C1 segment of cervical spinal cord (tissue), 14 donors: ENCODE measurements around the gene REV1.

Experiments
- DNase-seq, 14 donors: peaks; one replicate each; lab custom pipeline; 2025; lab: John Stamatoyannopoulos, UW

The REV1 gene

GRCh38 chr2:99450199-99450598 is 39.6 kb downstream of the REV1 start:
- DNase-seq: no peak

GRCh38 chr2:99448556-99448955 is 41.3 kb downstream of the REV1 start:
- no peak for DNase-seq

- DNase-seq: no peak
Measured at GRCh38 chr2:99445065-99445464, 44.8 kb downstream of the REV1 start.

- DNase-seq: no peak
Measured at GRCh38 chr2:99444222-99444621, 45.6 kb downstream of the REV1 start.

GRCh38 chr2:99442837-99443236 is 47.0 kb downstream of the REV1 start:
- no peak for DNase-seq

GRCh38 chr2:99439971-99440505 is 49.8 kb downstream of the REV1 start:
- DNase-seq: no peak

GRCh38 chr2:99436874-99437273 is 52.9 kb downstream of the REV1 start:
- no peak for DNase-seq

GRCh38 chr2:99433340-99433739 is 56.5 kb downstream of the REV1 start:
- no peak for DNase-seq

- DNase-seq: no peak
Measured at GRCh38 chr2:99431587-99432275, 58.1 kb downstream of the REV1 start.

GRCh38 chr2:99430614-99431291 is 59.1 kb downstream of the REV1 start:
- peak in 1 of 14 donors; percentile 15 for DNase-seq

GRCh38 chr2:99425022-99425421 is 64.8 kb downstream of the REV1 start:
- DNase-seq: no peak

GRCh38 chr2:99424371-99424770 is 65.4 kb downstream of the REV1 start:
- DNase-seq: peak in 1 of 14 donors; percentile 58

- no peak for DNase-seq
Measured at GRCh38 chr2:99422599-99422998, 67.2 kb downstream of the REV1 start.

GRCh38 chr2:99421469-99421868 is 68.3 kb downstream of the REV1 start:
- DNase-seq: no peak

GRCh38 chr2:99420751-99421299 is 69.0 kb downstream of the REV1 start:
- no peak for DNase-seq

GRCh38 chr2:99420031-99420430 is 69.8 kb downstream of the REV1 start:
- DNase-seq: no peak

GRCh38 chr2:99417396-99417795 is 72.4 kb downstream of the REV1 start:
- DNase-seq: no peak

- DNase-seq: no peak
Measured at GRCh38 chr2:99414566-99414965, 75.3 kb downstream of the REV1 start.

- DNase-seq: no peak
Measured at GRCh38 chr2:99410276-99410675, 79.5 kb downstream of the REV1 start.

- DNase-seq: no peak
Measured at GRCh38 chr2:99406137-99406536, 83.7 kb downstream of the REV1 start.

- no peak for DNase-seq
Measured at GRCh38 chr2:99404797-99405669, 84.8 kb downstream of the REV1 start.
